OCI-LY3 (cell line): ENCODE data around the gene RAB5IF.

ENCODE experiments used
- H2AFZ ChIP-seq: fragments of 200-600, 300-600 bp; shearing (Covaris generic); 2 replicates; pipeline ENCODE4 v1.6.0; 2014; ENCODE audit warnings: antibody characterized with exemption, low read depth, low read length
- H3K27ac ChIP-seq: fragments of 200-600, 300-600 bp; sonication (generic); 2 replicates; pipeline ENCODE4 v1.5.1; 2014; ENCODE audit warnings: mild to moderate bottlenecking, low read length, moderate library complexity, mixed read lengths
- H3K27me3 ChIP-seq: fragments of 200-600, 300-600 bp; sonication (generic); 2 replicates; pipeline ENCODE4 v1.6.1; 2014; ENCODE audit warnings: low read depth, low read length, mixed read lengths
- H3K36me3 ChIP-seq: fragments of 200-600, 300-600 bp; sonication (generic); replicated peaks from 2 replicates; pipeline ENCODE3; 2014; ENCODE audit warnings: low read depth, low read length, mixed read lengths
- H3K4me1 ChIP-seq: fragments of 300-600, 200-600 bp; sonication (generic); 2 replicates; pipeline ENCODE4 v1.6.1; 2014; ENCODE audit warnings: low read length, mixed read lengths
- H3K4me2 ChIP-seq: fragments of 200-600, 300-600 bp; sonication (generic); 2 replicates; pipeline ENCODE4 v1.6.1; 2014; ENCODE audit warnings: low read length, mixed read lengths
- H3K4me3 ChIP-seq: fragments of 300-600, 200-600 bp; sonication (generic); 2 replicates; pipeline ENCODE4 v1.5.1; 2014; ENCODE audit warnings: antibody characterized with exemption, mild to moderate bottlenecking, low read length, moderate library complexity
- H3K79me2 ChIP-seq: fragments of 300-600, 200-600 bp; shearing (Covaris generic); 2 replicates; pipeline ENCODE4 v1.6.1; 2014; ENCODE audit warnings: mild to moderate bottlenecking, low read length, mixed read lengths
- H3K9ac ChIP-seq: fragments of 300-600, 200-600 bp; shearing (Covaris generic); 2 replicates; pipeline ENCODE4 v1.6.0; 2014; ENCODE audit warnings: mild to moderate bottlenecking, low read length, moderate library complexity
- H3K9me3 ChIP-seq: fragments of 200-600, 300-600 bp; shearing (Covaris generic); 2 replicates; pipeline ENCODE4 v1.6.1; 2014; ENCODE audit warnings: low read length, mixed read lengths; ENCODE audit not compliant: insufficient read depth
- H4K20me1 ChIP-seq: fragments of 200-600, 300-600 bp; sonication (generic); 2 replicates; pipeline ENCODE4 v1.6.1; 2016; ENCODE audit warnings: low read length, mixed read lengths; ENCODE audit not compliant: insufficient read depth
- CTCF ChIP-seq: fragments of 200-600, 300-600 bp; sonication (generic); IDR thresholded peaks from 2 replicates; pipeline ENCODE4 v1.5.1; 2014; ENCODE audit warnings: antibody characterized with exemption, low read length, low read depth
- EZH2phosphoT487 ChIP-seq: fragments of 200-600 bp; shearing (Covaris generic); IDR thresholded peaks from 2 replicates; pipeline ENCODE4 v1.6.1; 2018; ENCODE audit warnings: antibody characterized with exemption, mixed run types, low read depth

The RAB5IF gene

GRCh38 chr20:36565520-36565919 is 40.1 kb upstream of the RAB5IF start:
- no peaks in the 10 kb centered on the region for H4K20me1 ChIP-seq
- no peaks in the 10 kb centered on the region for H3K4me1 ChIP-seq
- no peak for TF ChIP-seq CTCF
- no peak for TF ChIP-seq EZH2phosphoT487

GRCh38 chr20:36569847-36570429 is 35.6 kb upstream of the RAB5IF start:
- no peak overlapping the region for H3K9ac ChIP-seq
- no peaks in the 10 kb centered on the region for H3K27me3 ChIP-seq
- TF ChIP-seq EZH2phosphoT487 (no peak), CTCF (no peak)
- H3K4me1 ChIP-seq, result peaks cover 8% of the 10 kb centered on the region
- no peak overlapping the region for H3K4me3 ChIP-seq
- H3K9me3 ChIP-seq, result peaks cover 8% of the 10 kb centered on the region; the same call in 1 of the 2 replicates
- peaks cover 8% of the 10 kb centered on the region for H3K36me3 ChIP-seq
- peaks cover 2% of the 10 kb centered on the region for H4K20me1 ChIP-seq
- H2AFZ ChIP-seq, result no peak overlapping the region
- H3K79me2 ChIP-seq, result peaks cover 15% of the 10 kb centered on the region
- H3K27ac ChIP-seq, result no peak overlapping the region
- no peak overlapping the region for H3K4me2 ChIP-seq

More at GRCh38 chr20:36565520-36565919, 40.1 kb upstream of the RAB5IF start:
- Histone ChIP-seq H3K79me2 (no peaks in the 10 kb centered on the region), H3K27me3 (no peaks in the 10 kb centered on the region), H3K27ac (no peak overlapping the region), H3K9me3 (peaks cover 9% of the 10 kb centered on the region; the same call in 1 of the 2 replicates), H2AFZ (no peak overlapping the region), H3K4me3 (no peak overlapping the region), H3K4me2 (no peak overlapping the region), H3K36me3 (peaks cover 17% of the 10 kb centered on the region), H3K9ac (no peak overlapping the region)

- Histone ChIP-seq H3K4me1 (peaks cover 13% of the 10 kb centered on the region), H3K4me2 (peak overlapping the region; percentile 82), H3K27ac (no peak overlapping the region), H3K36me3 (peaks cover 9% of the 10 kb centered on the region), H3K79me2 (peaks cover 34% of the 10 kb centered on the region), H3K9me3 (no peaks in the 10 kb centered on the region), H4K20me1 (peaks cover 21% of the 10 kb centered on the region), H3K27me3 (no peaks in the 10 kb centered on the region), H3K4me3 (peak overlapping the region; percentile 81), H3K9ac (peak overlapping the region; percentile 84), H2AFZ (no peak overlapping the region; the same call in 1 of the 2 replicates)
- no peak for TF ChIP-seq CTCF
- TF ChIP-seq EZH2phosphoT487, result no peak
Observed at GRCh38 chr20:36571564-36572504, 33.7 kb upstream of the RAB5IF start.

GRCh38 chr20:36572701-36573102 is 32.9 kb upstream of the RAB5IF start:
- Histone ChIP-seq H4K20me1 (peaks cover 23% of the 10 kb centered on the region), H3K27ac (peak overlapping the region; percentile 52), H3K4me3 (peak overlapping the region; percentile 81), H3K4me1 (peaks cover 13% of the 10 kb centered on the region), H3K36me3 (peaks cover 10% of the 10 kb centered on the region), H2AFZ (peak overlapping the region; percentile 55; the same call in 1 of the 2 replicates), H3K9me3 (no peaks in the 10 kb centered on the region), H3K27me3 (no peaks in the 10 kb centered on the region), H3K9ac (peak overlapping the region; percentile 84), H3K4me2 (peak overlapping the region; percentile 82), H3K79me2 (peaks cover 43% of the 10 kb centered on the region)
- no peak for TF ChIP-seq EZH2phosphoT487
